Liver (tissue), 9 donors: ENCODE measurements around the gene TEX2. TPM values are rescaled to one million over a fixed set of nuclear protein-coding genes. Genes with fewer than 3 reads are reported as not detected.

ENCODE experiments used
- DNase-seq: peaks from one replicate; pipeline ENCODE4 v3.0.0-alpha.2; 2017; ENCODE audit warnings: low spot score
- H3K27ac ChIP-seq, 2 donors: one replicate each; pipeline ENCODE4 v1.7.0; 2013; ENCODE audit warnings: inconsistent platforms in 2 of 2, low read length in 2 of 2, control low read depth in 1 of 2, low read depth in 1 of 2, mild to moderate bottlenecking in 1 of 2
- H3K27me3 ChIP-seq, 4 donors: one replicate each; pipeline versions ENCODE4 v1.6.1 to v1.7.0; 2013; ENCODE audit warnings: low read length in 3 of 4, inconsistent platforms in 1 of 4, mild to moderate bottlenecking in 1 of 4, moderate library complexity in 1 of 4; ENCODE audit not compliant: control insufficient read depth in 4 of 4, insufficient read depth in 4 of 4
- H3K36me3 ChIP-seq, 4 donors: one replicate each; pipeline versions ENCODE4 v1.6.1 to v1.7.0; 2013; ENCODE audit warnings: low read length in 3 of 4, mild to moderate bottlenecking in 3 of 4, low read depth in 1 of 4, moderate library complexity in 1 of 4; ENCODE audit not compliant: control insufficient read depth in 4 of 4, insufficient read depth in 3 of 4
- H3K4me1 ChIP-seq, 4 donors: one replicate each; pipeline versions ENCODE4 v1.6.1 to v1.7.0; 2013; ENCODE audit warnings: low read length in 3 of 4, mild to moderate bottlenecking in 3 of 4, moderate library complexity in 1 of 4; ENCODE audit not compliant: control insufficient read depth in 4 of 4, insufficient read depth in 4 of 4
- H3K4me3 ChIP-seq, 3 donors: one replicate each; pipeline versions ENCODE4 v1.6.1 to v1.7.0; 2013; ENCODE audit warnings: low read length in 3 of 3, control low read depth in 1 of 3, low read depth in 1 of 3, mild to moderate bottlenecking in 1 of 3
- H3K9ac ChIP-seq, 2 donors: one replicate each; pipeline ENCODE4 v1.7.0; 2013; ENCODE audit warnings: low read length in 2 of 2, mild to moderate bottlenecking in 2 of 2, moderate library complexity in 2 of 2, control low read depth in 1 of 2, low read depth in 1 of 2
- H3K9me3 ChIP-seq, 4 donors: one replicate each; pipeline versions ENCODE4 v1.6.1 to v1.7.0; 2013; ENCODE audit warnings: low read length in 3 of 4; ENCODE audit not compliant: control insufficient read depth in 4 of 4
- ATF3 ChIP-seq: IDR thresholded peaks from 2 replicates; pipeline ENCODE4 v1.6.1; 2016; ENCODE audit warnings: antibody characterized with exemption
- CTCF ChIP-seq: fragments of 150-350 bp; IDR thresholded peaks from 2 replicates; pipeline ENCODE4 v1.5.1; 2017; ENCODE audit warnings: improper control_type of control experiment, low read depth, low read length; ENCODE audit not compliant: missing input control
- EGR1 ChIP-seq, 2 donors: IDR thresholded peaks; 2 replicates each; pipeline ENCODE4 v1.6.1; 2016 to 2018; ENCODE audit warnings: antibody characterized with exemption in 2 of 2, low read depth in 2 of 2
- FOXA1 ChIP-seq: IDR thresholded peaks from 2 replicates; pipeline ENCODE4 v1.6.1; 2016; ENCODE audit warnings: antibody characterized with exemption
- FOXA2 ChIP-seq: IDR thresholded peaks from 2 replicates; pipeline ENCODE4 v1.6.1; 2016; ENCODE audit warnings: antibody characterized with exemption
- GABPA ChIP-seq, 2 donors: IDR thresholded peaks in 1 of 2; conservative IDR thresholded peaks in 1 of 2; 2 replicates each; pipeline ENCODE4 v1.6.1; 2016; ENCODE audit warnings: antibody characterized with exemption in 2 of 2, mild to moderate bottlenecking in 1 of 2, moderate library complexity in 1 of 2
- HNF4A ChIP-seq, 2 donors: conservative IDR thresholded peaks; 2 replicates each; pipeline ENCODE4 v1.6.1; 2016; ENCODE audit warnings: antibody characterized with exemption in 2 of 2, mild to moderate bottlenecking in 2 of 2
- HNF4G ChIP-seq: IDR thresholded peaks from 2 replicates; pipeline ENCODE4 v1.6.1; 2016; ENCODE audit warnings: antibody characterized with exemption
- JUND ChIP-seq, 2 donors: IDR thresholded peaks; 2 replicates each; pipeline ENCODE4 v1.6.1; 2016; ENCODE audit warnings: antibody characterized with exemption in 2 of 2
- NR2F2 ChIP-seq: IDR thresholded peaks from 2 replicates; pipeline ENCODE4 v1.6.1; 2016; ENCODE audit warnings: antibody characterized with exemption
- RAD21 ChIP-seq, 2 donors: IDR thresholded peaks; 2 replicates each; pipeline ENCODE4 v1.6.1; 2016; ENCODE audit warnings: antibody characterized with exemption in 2 of 2, mild to moderate bottlenecking in 2 of 2
- REST ChIP-seq: IDR thresholded peaks from 2 replicates; pipeline ENCODE4 v1.6.1; 2016; ENCODE audit warnings: antibody characterized with exemption, mild to moderate bottlenecking
- RXRA ChIP-seq, 2 donors: IDR thresholded peaks; 2 replicates each; pipeline ENCODE4 v1.6.1; 2017 to 2018; ENCODE audit warnings: antibody characterized with exemption in 2 of 2, mild to moderate bottlenecking in 1 of 2
- SP1 ChIP-seq: IDR thresholded peaks from 2 replicates; pipeline ENCODE4 v1.6.1; 2018; ENCODE audit warnings: antibody characterized with exemption, mild to moderate bottlenecking
- TAF1 ChIP-seq: conservative IDR thresholded peaks from 2 replicates; pipeline ENCODE4 v1.6.1; 2016; ENCODE audit warnings: antibody characterized with exemption, mild to moderate bottlenecking
- YY1 ChIP-seq: IDR thresholded peaks from 2 replicates; pipeline ENCODE4 v1.6.1; 2016; ENCODE audit warnings: antibody characterized with exemption, mild to moderate bottlenecking
- ZBTB33 ChIP-seq: IDR thresholded peaks from 2 replicates; pipeline ENCODE4 v1.6.1; 2016; ENCODE audit warnings: antibody characterized with exemption
- WGBS: extraction: QIAGEN DNeasy Blood & Tissue Kit; methylation state at CpG from one replicate; pipeline ENCODE4 v1.1.7; 2013; 5-methylcytosine and 5-hydroxymethylcytosine counted together
- polyA plus RNA-seq, 2 donors: library from polyadenylated mRNA; stranded (reverse) in 1 of 2; unstranded in 1 of 2; fragments of 200-250 nt in 1 of 2; fragments of >200 nt in 1 of 2; fragmentation: Nextera tagmentation in 1 of 2; extraction: Ambion mirVana in 1 of 2; gene quantifications; one replicate each; pipeline versions ENCODE4 v1.2.1 to v1.2.3, GENCODE V29; 2013 to 2015
- total RNA-seq, 2 donors: library from RNA; depleted of rRNA; stranded (reverse); fragments of >200 nt; gene quantifications; one replicate each; pipeline ENCODE4 v1.2.3, GENCODE V29; 2014
- TF ChIP-seq, protein P1 (sequence below): IDR thresholded peaks from 2 replicates; pipeline ENCODE4 v1.6.1; 2016; ENCODE audit warnings: antibody characterized with exemption
- donor health status: healthy.
- donor health status: healthy.
- donor health status: healthy.
- donor health status: healthy.
- donor health status: healthy.

The TEX2 gene
- total and polyA plus RNA-seq, 4 donors, result 15.9 to 39.8 (median 28.2) TPM

DNA sequence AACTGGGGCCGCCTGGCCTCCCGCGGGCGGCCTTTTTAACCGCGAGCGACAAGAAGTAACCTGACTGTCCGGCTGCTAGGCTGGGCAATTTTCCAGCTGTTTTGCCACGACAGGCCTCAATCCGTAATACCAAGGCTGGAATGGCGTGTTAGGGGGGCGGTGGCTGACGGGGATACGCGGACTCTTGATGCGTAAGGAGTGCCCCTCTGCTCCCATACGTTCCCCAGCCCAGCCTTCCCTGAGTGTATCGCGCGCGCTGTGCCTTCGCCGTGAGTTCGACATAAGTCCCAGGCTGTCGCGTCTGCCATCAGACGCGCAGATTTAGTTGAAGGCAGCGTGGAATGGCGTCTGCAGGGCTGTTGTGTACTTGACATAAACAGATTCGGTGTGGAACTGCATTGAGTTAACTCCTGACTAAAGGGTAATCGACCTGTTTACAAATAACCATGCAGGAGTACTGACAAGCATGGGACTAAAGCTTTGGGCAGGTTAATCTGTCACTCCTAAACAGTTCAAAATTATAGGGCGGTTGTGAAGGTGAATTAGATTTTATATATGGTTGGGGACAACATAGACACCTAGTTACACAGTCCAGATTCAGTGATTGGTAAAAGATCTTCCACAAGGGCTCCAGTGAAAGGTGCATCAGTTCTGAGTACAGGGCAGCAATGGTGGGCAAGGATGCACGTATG, 116.5 kb downstream of the TEX2 start:
- peak overlapping the region; percentile 62 to 93 for H3K9ac ChIP-seq
- H3K27ac ChIP-seq, result peak overlapping the region; percentile 77 to 96
- no peaks in the 10 kb centered on the region for H3K27me3 ChIP-seq
- peaks cover 0 to 3% (median 1%) of the 10 kb centered on the region in 4 donors for H3K36me3 ChIP-seq
- H3K4me3 ChIP-seq, result peak overlapping the region; percentile 62 to 81 (median 76)
- WGBS, result 2% methylated on average over 34 of the region's 34 CpGs
- H3K9me3 ChIP-seq, result no peaks in the 10 kb centered on the region
- peaks cover 2 to 45% (median 42%) of the 10 kb centered on the region in 4 donors for H3K4me1 ChIP-seq
- peak; percentile 62 for DNase-seq
- peak; percentile 39 for TF ChIP-seq TAF1
- TF ChIP-seq GABPA (IDR thresholded peaks at IDR 0.05 in 1 of 2, conservative IDR thresholded peaks at IDR 0.05 in 1 of 2), result no peak

- H3K4me1 ChIP-seq, result peaks cover 2 to 38% (median 35%) of the 10 kb centered on the region in 4 donors
- no peaks in the 10 kb centered on the region for H3K9me3 ChIP-seq
- no peak for TF ChIP-seq HNF4G
- TF ChIP-seq ATF3, result peak; percentile 49
- no peak for TF ChIP-seq FOXA1
- TF ChIP-seq HNF4A (conservative IDR thresholded peaks at IDR 0.05), result peak in 1 of 2 donors; percentile 33
- TF ChIP-seq YY1, result peak; percentile 93
- no peak for TF ChIP-seq CTCF
- peak; percentile 99 for TF ChIP-seq TAF1
- TF ChIP-seq GABPA (IDR thresholded peaks at IDR 0.05 in 1 of 2, conservative IDR thresholded peaks at IDR 0.05 in 1 of 2), result no peak
- peak; percentile 27 to 53 for TF ChIP-seq RAD21 (IDR thresholded peaks at IDR 0.05)
- TF ChIP-seq FOXA2, result no peak
- TF ChIP-seq RXRA (IDR thresholded peaks at IDR 0.05), result peak; percentile 51 to 54
- TF ChIP-seq REST, result peak; percentile 97
- peak in 1 of 2 donors; percentile 32 for TF ChIP-seq EGR1 (IDR thresholded peaks at IDR 0.05; ENCODE audit: low read depth in 2 of 2)
- peak; percentile 42 to 76 for TF ChIP-seq JUND (IDR thresholded peaks at IDR 0.05)
- peak; percentile 91 for TF ChIP-seq SP1
- TF ChIP-seq, protein P1, sequence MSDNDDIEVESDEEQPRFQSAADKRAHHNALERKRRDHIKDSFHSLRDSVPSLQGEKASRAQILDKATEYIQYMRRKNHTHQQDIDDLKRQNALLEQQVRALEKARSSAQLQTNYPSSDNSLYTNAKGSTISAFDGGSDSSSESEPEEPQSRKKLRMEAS, result peak; percentile 81
- TF ChIP-seq ZBTB33, result no peak
- TF ChIP-seq NR2F2, result peak; percentile 90
- peak; percentile 93 for DNase-seq
- peak overlapping the region; percentile 77 to 96 for H3K27ac ChIP-seq
- H3K4me3 ChIP-seq, result peak overlapping the region; percentile 62 to 81 (median 76)
- under 1% methylated on average over 51 of the region's 51 CpGs for WGBS
- peaks cover 0 to 3% (median 1%) of the 10 kb centered on the region in 4 donors for H3K36me3 ChIP-seq
- peak overlapping the region; percentile 73 to 93 for H3K9ac ChIP-seq
- H3K27me3 ChIP-seq, result no peaks in the 10 kb centered on the region
Observed at GRCh38 chr17:64145751-64146417, 117.2 kb downstream of the TEX2 start.
